IMR-90 (cell line): Measurements from ENCODE around the gene S100A5. TPM values are rescaled to one million over a fixed set of nuclear protein-coding genes. Genes with fewer than 3 reads are reported as not detected.

ENCODE experiments used
- ATAC-seq: fragments of 200-7000 bp; cut with Tn5 transposase; 2 replicates; pipeline ENCODE4 v1.9.1; 2020; ENCODE audit warnings: low read depth, mild to moderate bottlenecking, moderate library complexity
- BruUV-seq: library from RNA; stranded (reverse); fragments of 400-500 nt; replicated peaks from 2 replicates; lab custom pipeline; 2021; lab: Mats Ljungman, UMichigan
- CTCF ChIA-PET: fragments of 300-600 bp; formaldehyde crosslinking; extraction: SDS; loops from one replicate; lab custom pipeline; 2021; ENCODE audit warnings: antibody characterized with exemption; lab: Yijun Ruan, JAX
- POLR2A ChIA-PET: fragments of 300-600 bp; sonication (Branson Sonifier 250); formaldehyde crosslinking; loops from one replicate; lab custom pipeline; 2022; ENCODE audit warnings: antibody characterized with exemption; ENCODE audit not compliant: unreplicated experiment; lab: Charles Lee
- DNase-seq: peaks from one replicate; pipeline ENCODE4 v3.0.0; 2013
- H2AFZ ChIP-seq: replicated peaks from 2 replicates; pipeline ENCODE3; 2013; ENCODE audit warnings: low read length, mild to moderate bottlenecking; ENCODE audit not compliant: poor library complexity
- H2AK5ac ChIP-seq: 2 replicates; pipeline ENCODE4 v1.6.1; 2013; ENCODE audit warnings: low read depth, low read length, inconsistent platforms
- H2AK9ac ChIP-seq: replicated peaks from 2 replicates; pipeline ENCODE3; 2013; ENCODE audit warnings: mild to moderate bottlenecking, low read depth, low read length, moderate library complexity; ENCODE audit not compliant: poor library complexity
- H2BK120ac ChIP-seq: 2 replicates; pipeline ENCODE4 v1.6.1; 2013; ENCODE audit warnings: low read depth, low read length, inconsistent platforms
- H2BK15ac ChIP-seq: 3 replicates; pipeline ENCODE4 v1.6.1; 2013; ENCODE audit warnings: low read depth, low read length, inconsistent platforms
- H2BK20ac ChIP-seq: 2 replicates; pipeline ENCODE4 v1.6.1; 2013; ENCODE audit warnings: low read depth, mild to moderate bottlenecking, inconsistent platforms, low read length, moderate library complexity
- H2BK5ac ChIP-seq: 2 replicates; pipeline ENCODE4 v1.6.1; 2013; ENCODE audit warnings: mild to moderate bottlenecking, low read depth, low read length, inconsistent platforms; ENCODE audit not compliant: poor library complexity, severe bottlenecking
- H3K14ac ChIP-seq: replicated peaks from 2 replicates; pipeline ENCODE4 v1.6.1; 2013; ENCODE audit warnings: low read depth, low read length, inconsistent platforms
- H3K18ac ChIP-seq: 2 replicates; pipeline ENCODE4 v1.6.1; 2013; ENCODE audit warnings: low read depth, low read length, control low read depth
- H3K23ac ChIP-seq: 2 replicates; pipeline ENCODE4 v1.6.1; 2013; ENCODE audit warnings: low read depth, low read length, inconsistent platforms
- H3K27ac ChIP-seq: 2 replicates; pipeline ENCODE4 v1.5.1; 2013; ENCODE audit warnings: mild to moderate bottlenecking, control low read depth, low read length; ENCODE audit not compliant: insufficient read depth
- H3K27me3 ChIP-seq: 2 replicates; pipeline ENCODE4 v1.6.1; 2013; ENCODE audit warnings: low read length; ENCODE audit not compliant: control insufficient read depth, insufficient read depth
- H3K36me3 ChIP-seq: 2 replicates; pipeline ENCODE4 v1.6.1; 2013; ENCODE audit warnings: low read length, mixed read lengths; ENCODE audit not compliant: control insufficient read depth, insufficient read depth
- H3K4ac ChIP-seq: 2 replicates; pipeline ENCODE4 v1.6.1; 2013; ENCODE audit warnings: low read depth, low read length, inconsistent platforms
- H3K4me1 ChIP-seq: 2 replicates; pipeline ENCODE4 v1.6.1; 2013; ENCODE audit warnings: low read length, mixed read lengths; ENCODE audit not compliant: control insufficient read depth, insufficient read depth
- H3K4me2 ChIP-seq: 2 replicates; pipeline ENCODE4 v1.6.1; 2013; ENCODE audit warnings: low read depth, mild to moderate bottlenecking, control low read depth, low read length, moderate library complexity
- H3K4me3 ChIP-seq: 2 replicates; pipeline ENCODE4 v1.5.1; 2013; ENCODE audit warnings: low read depth, mild to moderate bottlenecking, control low read depth, low read length, moderate library complexity; ENCODE audit not compliant: insufficient read depth
- H3K56ac ChIP-seq: 2 replicates; pipeline ENCODE4 v1.6.1; 2013; ENCODE audit warnings: low read length, inconsistent platforms; ENCODE audit not compliant: insufficient read depth; ENCODE audit errors: extremely low read depth
- H3K79me1 ChIP-seq, 2 experiments: 2 replicates each; pipeline ENCODE4 v1.6.1; 2013; ENCODE audit warnings: low read length in 2 of 2, inconsistent platforms in 1 of 2, low read depth in 1 of 2
- H3K9ac ChIP-seq: 2 replicates; pipeline ENCODE4 v1.6.1; 2013; ENCODE audit warnings: low read depth, low read length, control low read depth
- H3K9me1 ChIP-seq: 2 replicates; pipeline ENCODE4 v1.6.1; 2013; ENCODE audit warnings: low read length, inconsistent platforms; ENCODE audit not compliant: insufficient read depth
- H3K9me3 ChIP-seq: 2 replicates; pipeline ENCODE4 v1.6.1; 2013; ENCODE audit warnings: low read length; ENCODE audit not compliant: control insufficient read depth, insufficient read depth
- H4K20me1 ChIP-seq: 2 replicates; pipeline ENCODE4 v1.6.1; 2013; ENCODE audit warnings: low read length, inconsistent platforms; ENCODE audit not compliant: insufficient read depth
- H4K5ac ChIP-seq: 2 replicates; pipeline ENCODE4 v1.6.1; 2013; ENCODE audit warnings: mild to moderate bottlenecking, low read depth, low read length, control low read depth
- H4K8ac ChIP-seq, 2 experiments: 2 replicates each; pipeline ENCODE4 v1.6.1; 2013; ENCODE audit warnings: low read depth in 2 of 2, low read length in 2 of 2, control low read depth in 1 of 2, inconsistent platforms in 1 of 2
- H4K91ac ChIP-seq: 2 replicates; pipeline ENCODE4 v1.6.1; 2013; ENCODE audit warnings: low read depth, low read length, inconsistent platforms; ENCODE audit not compliant: insufficient read depth
- CEBPB ChIP-seq: IDR thresholded peaks from 2 replicates; pipeline ENCODE4 v1.6.1; 2012; ENCODE audit warnings: low read depth, low read length, improper control_type of control experiment
- RFX5 ChIP-seq: IDR thresholded peaks from 2 replicates; pipeline ENCODE4 v1.8.0; 2012; ENCODE audit warnings: low read depth, mild to moderate bottlenecking, low read length, moderate library complexity
- SMC3 ChIP-seq: fragments of 150-350 bp; IDR thresholded peaks from 2 replicates; pipeline ENCODE4 v1.6.1; 2016; ENCODE audit warnings: low read depth, mild to moderate bottlenecking, antibody characterized with exemption, low read length, moderate library complexity
- WGBS, 2 experiments: methylation state at CpG; one replicate each; pipeline versions ENCODE4 v1.1.5 to v1.1.7; 2013; ENCODE audit warnings: missing lambda C conversion rate in 2 of 2; ENCODE audit not compliant: insufficient read length in 1 of 2; ENCODE audit errors: extremely low coverage in 2 of 2; 5-methylcytosine and 5-hydroxymethylcytosine counted together
- dilution Hi-C: fragments of 300-500 bp; cut with HindIII; formaldehyde crosslinking; loops from one replicate; pipeline ENCODE4 v1.14.3; 2018; ENCODE audit warnings: low sequenced_read_pairs; ENCODE audit not compliant: unreplicated experiment
- in situ Hi-C: fragments of 300-500 bp; cut with MboI; formaldehyde crosslinking; loops from 3 replicates; pipeline ENCODE4 v1.14.3; 2019; ENCODE audit warnings: low sequenced_read_pairs, inconsistent platforms, mixed read lengths
- intact Hi-C: fragments of 100-400 bp; cut with micrococcal nuclease; formaldehyde crosslinking; loops from 2 replicates; pipeline ENCODE4 v1.10.0; 2022
- polyA plus RNA-seq, 3 experiments: library from polyadenylated mRNA; depleted of rRNA; stranded (reverse); fragments of >200 nt; gene quantifications; 2 replicates each; pipeline ENCODE4 v1.2.3, GENCODE V29; 2012; ENCODE audit warnings: low replicate concordance in 1 of 3
- total RNA-seq: library from RNA; depleted of rRNA; stranded (reverse); fragments of >200 nt; gene quantifications from 2 replicates; pipeline ENCODE4 v1.2.3, GENCODE V29; 2012

The S100A5 gene
- total and polyA plus RNA-seq, 2 of the 4 experiments (the other 2 are of a cell fraction): 0.27 TPM; not detected in 1

GRCh38 chr1:153527023-153527682 lies 13.6 kb downstream of the S100A5 start:
- peaks cover 8% of the 10 kb centered on the region; the same call in 1 of the 2 replicates for H3K9me1 ChIP-seq
- H3K4ac ChIP-seq: no peak overlapping the region
- ChIA-PET POLR2A (no interaction called here), CTCF (no interaction called here)
- peaks cover 0 to 18% of the 10 kb centered on the region in 2 experiments; a peak in 2 of 4 replicates for H3K79me1 ChIP-seq
- H4K5ac ChIP-seq: no peak overlapping the region
- no peak overlapping the region for H3K4me2 ChIP-seq
- no peak overlapping the region for H3K56ac ChIP-seq
- H2BK120ac ChIP-seq: no peak overlapping the region
- H4K8ac ChIP-seq: no peak overlapping the region
- H2AK5ac ChIP-seq: no peak overlapping the region
- no peaks in the 10 kb centered on the region for H3K27me3 ChIP-seq
- H3K9ac ChIP-seq: no peak overlapping the region
- no peak overlapping the region for H3K4me3 ChIP-seq
- H2BK20ac ChIP-seq: no peak overlapping the region
- intact Hi-C loops (no loop called here), in situ Hi-C loops (loop anchor here (25.0 kb wide), 1 partner anchor 435 kb away; the partner anchor contains the start of genes CREB3L4, CRTC2 and SLC39A1), dilution Hi-C loops (no loop called here)
- H3K36me3 ChIP-seq: no peaks in the 10 kb centered on the region
- no peak overlapping the region for H3K14ac ChIP-seq
- peak; percentile 66 for DNase-seq
- no peak overlapping the region for H3K27ac ChIP-seq
- H4K20me1 ChIP-seq: no peaks in the 10 kb centered on the region; the same call in 1 of the 2 replicates
- peak; percentile 51; the same call in 1 of the 2 replicates for TF ChIP-seq CEBPB
- TF ChIP-seq RFX5: no peak
- TF ChIP-seq SMC3: no peak
- no peak for ATAC-seq
- H3K4me1 ChIP-seq: peaks cover 15% of the 10 kb centered on the region
- H2AK9ac ChIP-seq: peak overlapping the region; percentile 25
- 22% methylated on average over 1 of the region's 8 CpGs; no CpG with 5 or more reads in 1 of the 2 experiments for WGBS, 2 experiments
- no peak overlapping the region for H2BK5ac ChIP-seq
- no peak overlapping the region for H2AFZ ChIP-seq
- no peak overlapping the region for H4K91ac ChIP-seq
- no peak overlapping the region for H3K23ac ChIP-seq
- no peak overlapping the region for H3K18ac ChIP-seq
- H2BK15ac ChIP-seq: no peak overlapping the region
- no TSS peak for BruUV-seq
- no peaks in the 10 kb centered on the region for H3K9me3 ChIP-seq
